ENCODE measurements around the gene CLPTM1L. TPM values are rescaled to one million over a fixed set of nuclear protein-coding genes. Genes with fewer than 3 reads are reported as not detected.

The CLPTM1L gene
- total RNA-seq, 1 donor from 2014 or later: 74.8 TPM

- peaks cover 3% of the 10 kb centered on the region for H3K36me3 Mint-ChIP-seq
- H3K4me1 ChIP-seq: no peaks in the 10 kb centered on the region
- H3K27me3 Mint-ChIP-seq (ENCODE audit: insufficient read depth, low read depth): peaks cover 4% of the 10 kb centered on the region
- H4K20me1 ChIP-seq (ENCODE audit: low read depth): no peaks in the 10 kb centered on the region
- H3K79me2 ChIP-seq (ENCODE audit: low read depth): no peaks in the 10 kb centered on the region
- no peak overlapping the region for H3K27ac Mint-ChIP-seq
- H3K9ac ChIP-seq: no peak overlapping the region
- no peak overlapping the region for H3K27ac ChIP-seq
- TF ChIP-seq EZH2 (IDR thresholded peaks at IDR 0.05) (no peak), EZH2phosphoT487 (IDR thresholded peaks at IDR 0.05) (no peak), CTCF (IDR thresholded peaks at IDR 0.05) (no peak)
- DNase-seq (ENCODE audit: low spot score): no peak
- no peaks in the 10 kb centered on the region for H3K27me3 ChIP-seq
- H3K4me3 ChIP-seq: no peak overlapping the region
- no peak overlapping the region for H3K4me3 Mint-ChIP-seq
- H3K9me3 ChIP-seq (ENCODE audit: low read depth): no peaks in the 10 kb centered on the region
- H2AFZ ChIP-seq (replicated peaks): no peak overlapping the region
- no peaks in the 10 kb centered on the region for H3K9me3 Mint-ChIP-seq
- no peaks in the 10 kb centered on the region for H3K36me3 ChIP-seq
- H3K4me2 ChIP-seq: no peak overlapping the region
- H3F3A ChIP-seq (ENCODE audit: low read depth): no peaks in the 10 kb centered on the region
- no peaks in the 10 kb centered on the region for H3K4me1 Mint-ChIP-seq
Observed at GRCh38 chr5:1274471-1274870, 70.4 kb downstream of the CLPTM1L start.

GRCh38 chr5:1273745-1274144, 71.2 kb downstream of the CLPTM1L start:
- H3K4me1 Mint-ChIP-seq: no peaks in the 10 kb centered on the region
- no peak overlapping the region for H3K4me3 Mint-ChIP-seq
- Histone ChIP-seq H3K27ac (no peak overlapping the region), H3K4me3 (no peak overlapping the region), H4K20me1 (ENCODE audit: low read depth) (no peaks in the 10 kb centered on the region), H3K4me1 (no peaks in the 10 kb centered on the region), H3K4me2 (no peak overlapping the region), H3K27me3 (no peaks in the 10 kb centered on the region), H3F3A (ENCODE audit: low read depth) (no peaks in the 10 kb centered on the region), H3K36me3 (no peaks in the 10 kb centered on the region), H2AFZ (replicated peaks) (no peak overlapping the region), H3K9me3 (ENCODE audit: low read depth) (no peaks in the 10 kb centered on the region), H3K79me2 (ENCODE audit: low read depth) (no peaks in the 10 kb centered on the region), H3K9ac (no peak overlapping the region)
- DNase-seq (ENCODE audit: low spot score): no peak
- TF ChIP-seq EZH2phosphoT487 (IDR thresholded peaks at IDR 0.05) (no peak), EZH2 (IDR thresholded peaks at IDR 0.05) (no peak), CTCF (IDR thresholded peaks at IDR 0.05) (no peak)
- H3K9me3 Mint-ChIP-seq: no peaks in the 10 kb centered on the region
- peaks cover 3% of the 10 kb centered on the region for H3K36me3 Mint-ChIP-seq
- H3K27ac Mint-ChIP-seq: no peak overlapping the region
- peaks cover 6% of the 10 kb centered on the region for H3K27me3 Mint-ChIP-seq (ENCODE audit: insufficient read depth, low read depth)

GRCh38 chr5:1272201-1272600, 72.7 kb downstream of the CLPTM1L start:
- Histone ChIP-seq H3K27ac (no peak overlapping the region), H3K4me1 (no peaks in the 10 kb centered on the region), H3K79me2 (ENCODE audit: low read depth) (no peaks in the 10 kb centered on the region), H3K36me3 (no peaks in the 10 kb centered on the region), H2AFZ (replicated peaks) (no peak overlapping the region), H3K9ac (no peak overlapping the region), H4K20me1 (ENCODE audit: low read depth) (no peaks in the 10 kb centered on the region), H3K9me3 (ENCODE audit: low read depth) (no peaks in the 10 kb centered on the region), H3K4me3 (no peak overlapping the region), H3K27me3 (no peaks in the 10 kb centered on the region), H3F3A (ENCODE audit: low read depth) (no peaks in the 10 kb centered on the region), H3K4me2 (no peak overlapping the region)
- Mint-ChIP-seq H3K4me3 (no peak overlapping the region), H3K4me1 (no peaks in the 10 kb centered on the region), H3K9me3 (no peaks in the 10 kb centered on the region), H3K27me3 (ENCODE audit: insufficient read depth, low read depth) (peaks cover 6% of the 10 kb centered on the region), H3K36me3 (no peaks in the 10 kb centered on the region), H3K27ac (no peak overlapping the region)
- no peak for TF ChIP-seq EZH2phosphoT487 (IDR thresholded peaks at IDR 0.05)
- no peak for TF ChIP-seq CTCF (IDR thresholded peaks at IDR 0.05)
- TF ChIP-seq EZH2 (IDR thresholded peaks at IDR 0.05): no peak
- no peak for DNase-seq (ENCODE audit: low spot score)

Measured in neural progenitor cell (in vitro differentiated cells).